Measurements from ENCODE around the gene EIF3D. TPM values are rescaled to one million over a fixed set of nuclear protein-coding genes. Genes with fewer than 3 reads are reported as not detected.

Gene EIF3D
- total RNA-seq, 2 experiments from 2014 or later, result 327 to 338 TPM

DNA sequence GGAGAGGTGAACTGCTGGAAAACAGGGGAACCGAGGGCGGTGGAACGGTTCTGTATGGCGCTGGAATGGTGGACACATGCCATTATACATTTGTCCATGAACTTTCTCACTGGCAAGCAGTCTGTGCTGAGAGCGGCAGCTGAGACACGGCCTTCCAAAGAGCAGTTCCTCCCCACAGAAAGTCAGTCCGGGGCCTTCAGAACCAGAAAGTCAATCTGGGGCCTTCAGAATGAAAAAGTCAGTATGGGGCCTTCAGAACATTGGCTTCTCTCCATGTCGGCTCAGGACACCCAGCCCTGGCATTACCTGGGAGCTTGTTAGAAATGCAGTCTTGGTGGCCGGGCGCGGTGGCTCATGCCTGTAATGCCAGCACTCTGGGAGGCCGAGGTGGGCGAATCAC, 56.3 kb downstream of the EIF3D start:
- ChIA-PET POLR2A (no interaction called here), CTCF (interaction anchor here (0.6 kb wide), 1 partner anchor 337 kb away, joined by 3 read pairs; no protein-coding TSS in a partner anchor)

GRCh38 chr22:36471341-36471821, 57.6 kb downstream of the EIF3D start:
- POLR2A ChIA-PET, result interaction anchor here (0.5 to 1.5 kb wide), 3 partner anchors 10 to 244 kb away, joined by 3 to 6 read pairs (median 4); partner anchors contain the start of gene TXN2
- CTCF ChIA-PET, result interaction anchor here (1.1 to 6.1 kb wide), 18 partner anchors 8 to 185 kb away, joined by 3 to 66 read pairs (median 5); partner anchors contain the start of gene TXN2

DNA sequence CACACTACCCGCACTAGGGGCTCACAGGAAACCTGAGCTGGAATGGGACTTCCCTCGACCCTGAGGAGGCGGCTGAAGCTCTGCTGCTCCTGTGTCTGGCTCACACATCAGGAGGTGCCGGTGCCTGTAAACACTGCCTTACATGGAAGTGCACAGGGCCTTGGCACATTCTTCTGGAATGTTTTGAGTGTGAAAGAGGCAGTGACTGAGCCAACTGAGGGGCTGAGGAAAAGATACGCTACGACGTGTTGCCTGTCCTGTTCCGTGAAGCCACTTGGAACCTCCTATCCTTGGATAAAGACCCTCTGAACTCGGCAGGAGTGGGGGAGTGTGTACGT, 58.0 kb downstream of the EIF3D start:
- ChIA-PET POLR2A (interaction anchor here (0.5 to 1.5 kb wide), 3 partner anchors 11 to 244 kb away, joined by 3 to 6 read pairs (median 4); partner anchors contain the start of gene TXN2), CTCF (interaction anchor here (0.7 to 6.1 kb wide), 25 partner anchors 9 to 185 kb away, joined by 3 to 66 read pairs (median 4); partner anchors contain the start of gene TXN2)

DNA sequence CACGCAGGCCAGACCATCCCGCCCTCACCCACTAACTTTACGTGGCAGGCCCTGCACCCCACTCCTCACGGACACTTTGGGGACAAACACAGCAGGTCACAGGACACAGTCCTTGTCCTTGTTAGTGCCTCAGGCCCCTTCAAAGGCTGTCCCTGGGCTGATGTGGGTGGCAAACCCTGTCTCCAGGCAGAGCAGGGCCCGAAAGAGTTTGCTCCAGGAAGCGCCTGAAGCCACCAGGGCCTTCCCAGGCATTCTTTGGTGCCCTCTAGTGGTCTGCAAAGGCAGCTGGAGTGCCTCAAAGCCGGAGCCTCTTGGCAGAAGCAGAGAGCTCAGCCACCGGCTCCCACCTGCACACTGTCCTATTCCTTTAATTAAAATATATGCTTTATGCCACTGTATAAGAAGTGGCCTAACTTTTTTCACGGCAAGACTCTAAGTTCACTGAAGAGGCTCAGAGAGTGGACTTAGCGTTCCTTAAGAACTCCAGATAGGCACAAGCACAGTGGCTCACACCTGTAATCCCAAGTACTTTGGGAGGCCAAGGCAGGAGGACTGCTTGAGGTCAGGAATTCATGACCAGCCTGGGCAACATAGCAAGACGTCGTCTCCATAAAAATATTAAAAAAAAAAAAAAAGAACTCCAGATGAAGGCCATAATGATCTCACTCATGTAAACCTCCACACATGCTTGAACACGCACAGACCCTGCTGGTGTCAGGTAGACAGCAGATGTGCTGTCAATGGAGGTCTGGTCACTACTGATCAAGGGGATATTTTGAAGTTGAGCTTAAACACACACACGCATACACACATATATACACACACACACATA, 58.6 kb downstream of the EIF3D start:
- CTCF ChIA-PET, result interaction anchor here (0.6 to 6.1 kb wide), 29 partner anchors 9 to 368 kb away, joined by 3 to 66 read pairs (median 4); partner anchors contain the start of gene TXN2
- POLR2A ChIA-PET, result interaction anchor here (0.5 to 1.5 kb wide), 3 partner anchors 11 to 243 kb away, joined by 3 to 6 read pairs (median 4); partner anchors contain the start of gene TXN2

- POLR2A ChIA-PET, result interaction anchor here (0.6 kb wide), 1 partner anchor 181 kb away, joined by 3 read pairs; no protein-coding TSS in a partner anchor
- CTCF ChIA-PET, result interaction anchor here (1.4 to 6.1 kb wide), 5 partner anchors 13 to 169 kb away, joined by 3 to 66 read pairs (median 17); no protein-coding TSS in a partner anchor
Observed at GRCh38 chr22:36469094-36469710, 59.8 kb downstream of the EIF3D start.

DNA sequence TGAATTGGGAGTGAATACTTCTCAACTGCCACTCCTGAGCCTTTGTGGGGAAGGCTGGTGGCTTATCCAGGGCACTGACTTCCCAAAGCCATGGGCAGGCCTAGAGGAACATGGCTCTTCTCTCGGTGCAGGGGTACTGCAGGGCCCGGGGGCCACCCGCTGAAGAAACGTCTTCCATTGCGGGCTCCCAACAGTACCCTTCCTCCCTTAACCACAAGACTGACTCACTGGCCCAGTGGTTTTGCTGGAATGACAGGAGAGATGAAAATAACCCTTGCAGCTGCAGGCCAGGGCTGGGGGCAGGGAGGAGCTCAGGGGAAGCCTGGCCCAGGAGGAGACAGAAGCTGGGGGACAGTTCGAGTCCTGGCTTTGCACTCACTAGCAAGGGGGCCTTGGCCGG, 61.0 kb downstream of the EIF3D start:
- ChIA-PET POLR2A (no interaction called here), CTCF (interaction anchor here (0.8 to 6.1 kb wide), 6 partner anchors 12 to 175 kb away, joined by 3 to 66 read pairs (median 6); no protein-coding TSS in a partner anchor)

DNA sequence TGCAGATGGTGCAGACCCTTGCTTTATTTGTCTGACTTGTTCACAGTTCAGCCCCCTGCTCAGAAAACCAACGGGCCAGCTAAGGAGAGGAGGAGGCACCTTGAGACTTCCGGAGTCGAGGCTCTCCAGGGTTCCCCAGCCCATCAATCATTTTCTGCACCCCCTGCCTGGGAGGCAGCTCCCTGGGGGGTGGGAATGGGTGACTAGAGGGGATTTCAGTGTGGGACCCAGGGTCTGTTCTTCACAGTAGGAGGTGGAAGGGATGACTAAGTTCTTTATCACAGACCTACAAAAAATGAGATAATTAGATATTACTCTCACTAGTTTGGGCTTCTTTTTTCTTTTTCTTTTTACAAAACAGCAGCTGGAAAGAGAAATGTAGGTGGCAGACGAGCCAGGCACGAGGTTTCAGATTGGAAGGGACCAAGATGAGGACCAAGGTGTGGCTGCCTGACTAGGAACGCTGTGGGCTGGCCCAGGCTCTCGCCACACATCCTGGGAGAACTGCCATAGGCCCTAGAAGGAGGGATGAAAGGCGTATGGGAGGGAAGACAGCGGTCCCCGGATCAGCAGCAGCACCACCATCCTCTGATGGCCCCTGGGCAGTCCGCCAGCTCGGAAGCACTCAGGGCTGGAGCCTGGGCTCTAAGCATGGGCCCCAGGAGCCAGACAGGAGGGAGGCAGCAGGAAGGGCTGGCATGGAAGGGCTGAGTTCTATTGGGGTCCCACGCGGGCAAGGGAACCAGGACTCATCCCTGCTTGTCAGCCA, 61.7 kb downstream of the EIF3D start:
- ChIA-PET CTCF (interaction anchor here (0.6 to 6.1 kb wide), 6 partner anchors 11 to 175 kb away, joined by 3 to 66 read pairs (median 6); no protein-coding TSS in a partner anchor), POLR2A (interaction anchor here (0.7 kb wide), 1 partner anchor 181 kb away, joined by 3 read pairs; no protein-coding TSS in a partner anchor)

- POLR2A ChIA-PET, result interaction anchor here (0.7 kb wide), 1 partner anchor 180 kb away, joined by 3 read pairs; no protein-coding TSS in a partner anchor
- CTCF ChIA-PET, result interaction anchor here (0.6 to 6.1 kb wide), 2 partner anchors 12 to 166 kb away, joined by 3 to 66 read pairs; no protein-coding TSS in a partner anchor
Observed at GRCh38 chr22:36466258-36466657, 62.7 kb downstream of the EIF3D start.

DNA sequence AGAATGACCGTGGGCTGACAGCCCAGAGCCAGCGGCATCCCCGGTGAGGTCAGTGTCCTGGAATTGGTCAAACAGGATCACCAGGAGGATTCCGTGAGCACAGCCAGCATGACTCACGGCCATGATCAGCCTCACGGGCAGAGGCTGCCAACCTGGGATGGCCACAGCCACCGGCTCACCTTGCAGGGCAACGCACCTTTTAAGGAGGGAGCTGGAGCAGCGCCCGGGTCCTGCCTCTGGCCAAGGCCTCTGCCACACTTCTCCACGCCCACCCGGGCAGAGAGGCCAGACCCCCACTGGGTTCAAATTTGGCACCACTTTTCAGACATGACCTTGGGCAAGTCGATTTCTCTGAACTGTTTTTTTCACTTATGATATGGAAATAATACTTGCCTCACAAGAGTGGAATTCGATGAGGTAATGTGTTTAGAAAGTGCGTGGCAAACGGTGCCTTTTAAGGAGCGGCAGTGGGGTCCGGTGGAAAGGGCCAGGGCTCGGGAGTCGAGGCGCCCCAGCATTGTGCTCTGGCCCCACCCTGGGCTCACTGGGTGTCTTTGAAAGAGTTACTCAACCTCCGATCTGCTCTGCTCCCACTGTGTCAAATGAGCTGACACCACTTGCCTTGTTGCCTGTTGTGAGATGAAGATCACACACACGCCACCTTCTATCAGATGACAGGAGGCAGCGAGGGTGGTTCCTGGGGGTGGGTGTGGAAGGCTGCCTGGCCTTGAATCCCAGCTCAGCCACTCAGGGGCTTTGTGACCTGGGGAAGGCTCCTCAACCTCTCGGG, 63.5 kb downstream of the EIF3D start:
- POLR2A ChIA-PET, result no interaction called here
- CTCF ChIA-PET, result no interaction called here

- POLR2A ChIA-PET, result no interaction called here
- CTCF ChIA-PET, result interaction anchor here (1.3 kb wide), 1 partner anchor 163 kb away, joined by 5 read pairs; no protein-coding TSS in a partner anchor
Observed at GRCh38 chr22:36464715-36465231, 64.2 kb downstream of the EIF3D start.

GRCh38 chr22:36463783-36464184, 65.2 kb downstream of the EIF3D start:
- CTCF ChIA-PET, result interaction anchor here (1.3 kb wide), 1 partner anchor 162 kb away, joined by 5 read pairs; no protein-coding TSS in a partner anchor
- POLR2A ChIA-PET, result no interaction called here

- CTCF ChIA-PET, result interaction anchor here (0.8 kb wide), 1 partner anchor 15 kb away, joined by 3 read pairs; no protein-coding TSS in a partner anchor
- POLR2A ChIA-PET, result interaction anchor here (0.5 kb wide), 1 partner anchor 508 kb away, joined by 9 read pairs; no protein-coding TSS in a partner anchor
Observed at GRCh38 chr22:36461665-36462649, 67.0 kb downstream of the EIF3D start.

Other genes starting within 250 kb of the EIF3D start
- 100 to 1,000 TPM; 616 to 642 TPM for gene MYH9, start 141.2 kb downstream of the EIF3D start, total RNA-seq
- 100 to 1,000 TPM; 117 to 124 TPM for gene TXN2, start 47.5 kb downstream of the EIF3D start, total RNA-seq
- gene FOXRED2, start 22.1 kb downstream of the EIF3D start, total RNA-seq, result 10 to 100 TPM; 25.3 to 26.3 TPM
- not detected for gene CACNG2, start 174.6 kb upstream of the EIF3D start, total RNA-seq
- 10 to 100 TPM; 26.1 to 28.7 TPM for gene IFT27, start 247.0 kb upstream of the EIF3D start, total RNA-seq